ENCODE measurements around the gene PCBP1. TPM values are rescaled to one million over a fixed set of nuclear protein-coding genes. Genes with fewer than 3 reads are reported as not detected.

Gene PCBP1
- total and polyA plus RNA-seq, 9 of the 15 experiments (the other 6 are each of a cell fraction or from before 2014, with no cell fraction given) = 19.2 to 407 (median 78.1) TPM

GRCh38 chr2:70132244-70133126 is 45.2 kb downstream of the PCBP1 start (continued):
- TF ChIP-seq, protein P1, sequence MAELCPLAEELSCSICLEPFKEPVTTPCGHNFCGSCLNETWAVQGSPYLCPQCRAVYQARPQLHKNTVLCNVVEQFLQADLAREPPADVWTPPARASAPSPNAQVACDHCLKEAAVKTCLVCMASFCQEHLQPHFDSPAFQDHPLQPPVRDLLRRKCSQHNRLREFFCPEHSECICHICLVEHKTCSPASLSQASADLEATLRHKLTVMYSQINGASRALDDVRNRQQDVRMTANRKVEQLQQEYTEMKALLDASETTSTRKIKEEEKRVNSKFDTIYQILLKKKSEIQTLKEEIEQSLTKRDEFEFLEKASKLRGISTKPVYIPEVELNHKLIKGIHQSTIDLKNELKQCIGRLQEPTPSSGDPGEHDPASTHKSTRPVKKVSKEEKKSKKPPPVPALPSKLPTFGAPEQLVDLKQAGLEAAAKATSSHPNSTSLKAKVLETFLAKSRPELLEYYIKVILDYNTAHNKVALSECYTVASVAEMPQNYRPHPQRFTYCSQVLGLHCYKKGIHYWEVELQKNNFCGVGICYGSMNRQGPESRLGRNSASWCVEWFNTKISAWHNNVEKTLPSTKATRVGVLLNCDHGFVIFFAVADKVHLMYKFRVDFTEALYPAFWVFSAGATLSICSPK (IDR thresholded peaks at IDR 0.05; ENCODE audit: borderline replicate concordance) = no peak
- TF ChIP-seq CBX1 (IDR thresholded peaks at IDR 0.05; ENCODE audit: low read depth) (no peak), ZNF740 (CRISPR knock-in tag; IDR thresholded peaks at IDR 0.05) (no peak), ZNF740 (tag; IDR thresholded peaks at IDR 0.05) (no peak; a peak in 2 of 4 replicates), CGGBP1 (CRISPR knock-in tag; IDR thresholded peaks at IDR 0.05) (no peak), POLR2B (IDR thresholded peaks at IDR 0.05; ENCODE audit: low read depth, partially characterized antibody) (peak; percentile 39), MCM2 (IDR thresholded peaks at IDR 0.05; ENCODE audit: low read depth) (no peak), SNAPC5 (CRISPR knock-in tag; IDR thresholded peaks at IDR 0.05) (no peak), ADNP (tag; IDR thresholded peaks at IDR 0.05) (no peak), KDM4B (IDR thresholded peaks at IDR 0.05; ENCODE audit: borderline replicate concordance in 2 of 2, low read depth in 1 of 2) (no peak), JUNB (CRISPR knock-in tag; conservative IDR thresholded peaks at IDR 0.05) (no peak), RHOXF2B (CRISPR knock-in tag; conservative IDR thresholded peaks at IDR 0.05) (no peak), THRA (IDR thresholded peaks at IDR 0.05) (no peak), U2AF1 (optimal IDR thresholded peaks at IDR 0.05; ENCODE audit: low read depth, low read length) (no peak), RCOR1 (IDR thresholded peaks at IDR 0.05; ENCODE audit: borderline replicate concordance in 1 of 2, low read depth in 2 of 2, low read length in 2 of 2) (no peak)
- TF ChIP-seq, protein P2, sequence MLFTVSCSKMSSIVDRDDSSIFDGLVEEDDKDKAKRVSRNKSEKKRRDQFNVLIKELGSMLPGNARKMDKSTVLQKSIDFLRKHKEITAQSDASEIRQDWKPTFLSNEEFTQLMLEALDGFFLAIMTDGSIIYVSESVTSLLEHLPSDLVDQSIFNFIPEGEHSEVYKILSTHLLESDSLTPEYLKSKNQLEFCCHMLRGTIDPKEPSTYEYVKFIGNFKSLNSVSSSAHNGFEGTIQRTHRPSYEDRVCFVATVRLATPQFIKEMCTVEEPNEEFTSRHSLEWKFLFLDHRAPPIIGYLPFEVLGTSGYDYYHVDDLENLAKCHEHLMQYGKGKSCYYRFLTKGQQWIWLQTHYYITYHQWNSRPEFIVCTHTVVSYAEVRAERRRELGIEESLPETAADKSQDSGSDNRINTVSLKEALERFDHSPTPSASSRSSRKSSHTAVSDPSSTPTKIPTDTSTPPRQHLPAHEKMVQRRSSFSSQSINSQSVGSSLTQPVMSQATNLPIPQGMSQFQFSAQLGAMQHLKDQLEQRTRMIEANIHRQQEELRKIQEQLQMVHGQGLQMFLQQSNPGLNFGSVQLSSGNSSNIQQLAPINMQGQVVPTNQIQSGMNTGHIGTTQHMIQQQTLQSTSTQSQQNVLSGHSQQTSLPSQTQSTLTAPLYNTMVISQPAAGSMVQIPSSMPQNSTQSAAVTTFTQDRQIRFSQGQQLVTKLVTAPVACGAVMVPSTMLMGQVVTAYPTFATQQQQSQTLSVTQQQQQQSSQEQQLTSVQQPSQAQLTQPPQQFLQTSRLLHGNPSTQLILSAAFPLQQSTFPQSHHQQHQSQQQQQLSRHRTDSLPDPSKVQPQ (CRISPR knock-in tag; IDR thresholded peaks at IDR 0.05; ENCODE audit: borderline replicate concordance) = no peak
- TF ChIP-seq, protein P3, sequence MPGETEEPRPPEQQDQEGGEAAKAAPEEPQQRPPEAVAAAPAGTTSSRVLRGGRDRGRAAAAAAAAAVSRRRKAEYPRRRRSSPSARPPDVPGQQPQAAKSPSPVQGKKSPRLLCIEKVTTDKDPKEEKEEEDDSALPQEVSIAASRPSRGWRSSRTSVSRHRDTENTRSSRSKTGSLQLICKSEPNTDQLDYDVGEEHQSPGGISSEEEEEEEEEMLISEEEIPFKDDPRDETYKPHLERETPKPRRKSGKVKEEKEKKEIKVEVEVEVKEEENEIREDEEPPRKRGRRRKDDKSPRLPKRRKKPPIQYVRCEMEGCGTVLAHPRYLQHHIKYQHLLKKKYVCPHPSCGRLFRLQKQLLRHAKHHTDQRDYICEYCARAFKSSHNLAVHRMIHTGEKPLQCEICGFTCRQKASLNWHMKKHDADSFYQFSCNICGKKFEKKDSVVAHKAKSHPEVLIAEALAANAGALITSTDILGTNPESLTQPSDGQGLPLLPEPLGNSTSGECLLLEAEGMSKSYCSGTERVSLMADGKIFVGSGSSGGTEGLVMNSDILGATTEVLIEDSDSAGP (CRISPR knock-in tag; IDR thresholded peaks at IDR 0.05) = no peak

Data from K562 (cell line).